Activated T-cell treated with anti-CD3 and anti-CD28 coated beads, Interleukin-2, amount 50 U/mL, for 1 hour (primary cell): ENCODE results near the gene TFDP1.
A peak's percentile ranks its signal among the peaks of the same experiment; 100 is the strongest.

Source experiments
- DNase-seq: peaks from one replicate; pipeline ENCODE4 v3.0.0-alpha.2; 2020

TFDP1 gene

DNA sequence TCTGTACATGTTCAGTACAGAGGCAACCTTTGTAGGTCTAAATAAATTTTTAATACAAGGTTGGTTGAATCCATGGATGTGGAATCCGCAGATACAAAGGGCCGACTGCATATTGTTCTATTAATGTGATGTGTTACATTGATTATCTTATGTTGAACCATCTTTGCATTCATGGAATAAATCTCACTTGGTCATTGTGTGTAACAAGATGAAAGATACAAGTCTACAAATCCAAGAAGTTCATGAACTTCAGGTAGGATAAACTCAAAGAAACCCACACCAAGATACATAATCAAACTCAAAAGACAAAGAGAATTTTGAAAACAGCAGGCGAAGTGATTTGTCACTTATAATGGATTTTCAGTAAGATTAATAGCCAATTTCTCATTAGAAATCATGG is 8.0 kb upstream of the TFDP1 start:
- DNase-seq, result no peak

DNA sequence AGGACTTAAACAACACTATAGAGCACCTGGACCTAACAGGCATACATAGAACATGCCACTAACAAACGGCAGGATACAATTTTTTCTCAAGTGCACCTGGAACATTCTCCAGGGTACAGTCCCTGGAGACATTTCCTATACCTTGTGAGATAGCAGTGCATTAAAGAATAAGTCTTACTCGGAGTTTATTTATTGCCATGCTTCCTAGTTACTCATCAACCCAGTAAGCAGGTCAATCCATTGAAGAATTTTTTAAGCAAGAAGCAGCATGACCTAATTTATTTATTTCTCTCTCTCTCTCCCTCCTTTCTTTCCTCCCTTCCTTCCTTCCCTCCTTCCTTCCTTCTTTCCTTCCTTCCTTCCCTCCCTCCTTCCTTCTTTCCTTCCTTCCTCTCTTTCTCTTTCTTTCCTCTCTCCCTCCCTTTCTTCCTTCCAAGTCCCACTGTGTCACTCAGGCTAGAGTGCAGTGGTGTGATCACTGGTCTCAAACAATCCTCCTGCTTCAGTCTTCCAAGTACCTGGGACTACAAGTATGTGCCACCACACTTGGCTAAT is 6.6 kb upstream of the TFDP1 start:
- no peak for DNase-seq

DNA sequence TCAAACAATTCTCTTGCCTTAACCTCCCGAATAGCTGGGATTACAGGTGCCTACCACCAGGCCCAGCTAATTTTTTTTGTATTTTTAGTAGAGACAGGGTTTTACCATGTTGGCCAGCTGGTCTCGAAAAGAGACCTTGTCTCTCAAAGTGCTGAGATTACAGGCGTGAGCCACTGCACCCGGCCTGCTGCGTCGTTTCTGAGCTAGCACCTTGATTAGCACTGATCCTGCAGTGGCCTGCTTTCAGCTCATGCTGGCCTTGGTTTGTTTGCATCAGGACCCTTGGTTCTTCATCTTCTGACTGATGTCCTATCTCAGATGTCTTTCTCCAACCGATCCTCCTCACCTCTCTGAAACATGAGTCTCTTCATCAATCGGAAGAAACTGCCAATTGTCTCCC is 4.9 kb upstream of the TFDP1 start:
- no peak for DNase-seq

- no peak for DNase-seq
These were observed 2.7 kb upstream of the TFDP1 start for GRCh38 chr13:113581871-113582270.

GRCh38 chr13:113582841-113583631 is 1.5 kb upstream of the TFDP1 start:
- no peak for DNase-seq

DNA sequence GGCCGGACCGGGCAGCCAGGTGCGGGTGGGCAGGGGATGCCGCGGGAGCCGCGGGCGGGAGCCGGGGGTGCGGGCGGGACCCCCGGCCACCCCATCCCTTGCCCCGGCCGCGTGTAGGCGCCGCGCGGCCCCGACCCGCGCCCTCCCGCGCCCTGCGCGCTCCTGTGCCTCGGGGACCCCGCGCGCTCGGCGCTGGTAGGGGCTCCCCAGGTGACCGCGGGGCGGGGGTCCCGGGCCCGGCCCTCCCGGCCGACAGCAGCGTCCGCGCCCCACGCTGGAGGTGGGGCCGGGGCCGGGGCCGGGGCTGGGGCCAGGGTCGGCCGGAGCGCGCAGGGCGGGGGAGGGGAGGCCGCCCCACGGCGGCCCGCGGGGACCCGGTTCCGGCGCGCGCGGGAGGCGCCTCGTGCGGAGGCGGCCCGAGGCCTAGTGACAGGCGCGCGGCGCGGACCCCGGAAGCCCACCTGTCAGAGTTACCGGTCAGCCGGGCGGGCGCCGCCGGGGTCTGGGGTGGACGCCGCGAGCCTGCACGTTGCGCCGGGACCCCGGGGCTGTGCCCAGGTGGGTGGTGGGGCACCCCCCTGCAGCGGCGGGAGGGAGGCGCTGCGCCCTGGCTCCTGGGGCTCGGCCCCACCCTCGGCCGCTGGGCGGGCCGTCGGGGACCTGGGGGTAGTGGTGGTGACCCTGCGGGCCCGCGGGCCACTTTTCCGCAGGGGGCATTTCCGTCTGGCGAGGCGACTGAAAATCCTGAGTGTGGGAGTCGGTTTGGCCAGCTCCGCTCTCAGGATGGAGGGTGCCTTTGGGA is 518 bp downstream of the TFDP1 start:
- DNase-seq, result peak; percentile 36

- no peak for DNase-seq
These were observed 1.3 kb downstream of the TFDP1 start for GRCh38 chr13:113585896-113586295.

DNA sequence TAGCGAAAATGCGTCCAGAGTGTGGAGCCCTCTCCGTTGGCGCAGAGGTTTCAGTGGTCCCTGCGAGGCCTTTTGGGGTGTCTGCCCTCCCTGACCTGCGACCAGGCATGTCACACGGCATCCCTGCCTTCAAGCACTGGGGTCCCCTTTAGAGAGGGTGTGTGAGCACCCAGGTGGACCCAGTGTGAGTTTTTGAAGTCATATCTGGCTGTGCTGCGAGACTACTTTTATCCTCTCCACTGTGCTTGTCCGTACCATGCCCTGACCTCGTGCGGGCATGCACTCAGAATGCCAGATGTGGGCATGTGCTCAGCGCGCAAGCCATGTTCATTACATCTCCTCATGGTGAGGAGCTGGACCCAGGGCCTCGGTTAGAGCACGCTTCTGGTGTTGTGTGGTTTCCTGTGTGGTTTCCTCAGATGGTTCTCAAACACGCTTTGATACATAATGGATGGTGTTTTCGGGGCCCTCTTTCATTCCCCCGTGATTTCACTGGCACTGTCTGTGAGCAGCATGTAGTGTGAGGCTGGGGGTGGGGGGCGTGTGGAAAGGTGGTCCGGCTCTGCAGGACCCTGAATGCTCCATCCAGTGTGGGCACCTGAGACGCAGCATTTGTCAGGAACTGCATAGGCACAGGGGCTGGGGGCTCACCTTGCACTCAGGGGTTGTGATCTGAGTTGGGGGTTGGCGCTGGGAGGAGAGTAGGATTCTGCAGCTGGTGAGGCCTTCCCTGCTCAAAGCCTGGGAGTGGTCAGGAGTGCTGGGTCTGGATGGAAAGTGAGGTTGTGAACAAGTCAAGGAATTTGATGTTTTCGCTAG is 2.3 kb downstream of the TFDP1 start:
- no peak for DNase-seq

DNA sequence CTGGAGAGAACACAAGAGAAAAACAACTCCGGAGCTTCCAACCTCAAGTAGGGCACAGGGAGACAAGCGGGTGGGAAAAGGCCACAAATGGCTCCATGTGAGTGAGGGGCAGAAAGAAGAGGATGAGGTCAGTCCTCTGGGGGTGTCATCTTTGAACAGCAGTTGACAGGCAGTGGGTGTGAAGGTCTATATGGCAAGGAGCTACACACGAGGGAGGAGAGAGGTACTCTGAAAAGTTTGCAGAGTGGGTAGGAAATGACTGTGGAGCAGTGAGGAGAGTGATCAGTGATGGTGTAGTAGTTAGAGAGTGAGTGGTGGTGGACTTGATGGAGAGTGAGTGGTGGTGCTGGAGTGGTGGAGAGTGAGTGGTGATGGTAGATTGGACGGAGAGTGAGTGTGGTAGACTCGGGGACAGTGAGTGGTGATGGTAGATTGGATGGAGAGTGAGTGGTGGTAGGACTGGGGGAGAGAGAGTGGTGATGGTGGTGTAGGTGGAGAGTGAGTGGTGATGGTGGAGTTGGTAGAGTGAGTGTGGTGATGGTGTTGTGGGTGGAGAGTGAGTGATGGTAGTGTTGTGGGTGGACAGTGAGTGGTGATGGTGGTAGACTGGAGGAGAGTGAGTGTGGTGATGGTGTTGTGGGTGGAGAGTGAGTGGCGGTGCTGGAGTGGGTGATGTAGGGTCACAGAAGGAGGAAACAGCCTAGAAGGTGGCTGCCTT is 4.0 kb downstream of the TFDP1 start:
- DNase-seq, result no peak

GRCh38 chr13:113589251-113589960 is 4.9 kb downstream of the TFDP1 start:
- peak; percentile 11 for DNase-seq

- no peak for DNase-seq
These were observed 5.4 kb downstream of the TFDP1 start for GRCh38 chr13:113589961-113590339.

- DNase-seq, result peak; percentile 1
These were observed 7.2 kb downstream of the TFDP1 start for GRCh38 chr13:113591750-113592149.

GRCh38 chr13:113592571-113592970 is 8.0 kb downstream of the TFDP1 start:
- no peak for DNase-seq

DNA sequence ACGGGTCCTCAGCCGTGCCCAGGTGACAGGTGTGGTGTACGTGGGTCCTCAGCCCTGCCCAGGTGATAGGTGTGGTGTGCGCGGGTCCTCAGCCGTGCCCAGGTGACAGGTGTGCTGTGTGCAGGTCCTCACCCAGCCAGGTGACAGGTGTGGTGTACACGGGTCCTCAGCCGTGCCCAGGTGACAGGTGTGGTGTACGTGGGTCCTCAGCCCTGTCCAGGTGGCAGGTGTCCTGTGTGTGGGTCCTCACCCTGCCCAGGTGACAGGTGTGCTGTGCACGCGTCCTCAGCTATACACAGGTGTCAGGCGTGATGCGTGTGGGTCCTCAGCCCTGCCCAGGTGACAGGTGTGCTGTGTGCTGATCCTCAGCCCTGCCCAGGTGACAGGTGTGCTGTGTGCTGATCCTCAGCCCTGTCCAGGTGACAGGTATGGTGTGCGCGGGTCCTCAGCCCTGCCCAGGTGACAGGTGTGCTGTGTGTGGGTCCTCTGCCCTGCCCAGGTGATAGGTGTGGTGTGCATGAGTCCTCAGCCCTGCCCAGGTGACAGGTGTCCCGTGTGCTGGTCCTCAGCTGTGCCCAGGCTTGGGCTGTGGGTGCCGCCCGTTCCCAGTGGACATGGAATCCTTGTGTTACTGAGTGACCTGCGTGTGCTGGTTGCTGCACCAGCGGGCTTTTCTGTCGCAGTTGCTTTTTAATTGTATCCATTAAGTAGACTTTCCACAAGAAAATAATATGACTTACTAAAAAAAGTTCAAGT is 9.7 kb downstream of the TFDP1 start:
- DNase-seq, result peak; percentile 9

DNA sequence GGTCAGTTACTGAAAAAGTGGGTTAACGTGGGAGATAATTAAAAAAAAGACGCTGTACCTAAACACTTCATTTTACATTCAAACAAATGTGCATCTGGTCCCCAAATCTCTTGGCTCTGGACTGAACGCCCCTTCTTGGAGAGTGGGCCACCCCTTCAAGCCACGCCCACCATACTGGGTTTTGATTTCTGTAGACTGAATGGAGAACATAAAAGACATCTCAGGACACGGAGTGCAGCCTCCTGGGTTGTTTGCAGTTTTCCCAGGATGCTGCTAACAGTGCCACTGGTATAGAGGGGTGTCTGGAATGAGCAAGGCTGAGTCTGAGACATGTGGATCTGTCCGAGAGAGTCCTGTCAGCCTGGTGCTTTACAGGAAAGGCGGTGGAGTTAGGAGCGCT is 10.6 kb downstream of the TFDP1 start:
- no peak for DNase-seq

DNA sequence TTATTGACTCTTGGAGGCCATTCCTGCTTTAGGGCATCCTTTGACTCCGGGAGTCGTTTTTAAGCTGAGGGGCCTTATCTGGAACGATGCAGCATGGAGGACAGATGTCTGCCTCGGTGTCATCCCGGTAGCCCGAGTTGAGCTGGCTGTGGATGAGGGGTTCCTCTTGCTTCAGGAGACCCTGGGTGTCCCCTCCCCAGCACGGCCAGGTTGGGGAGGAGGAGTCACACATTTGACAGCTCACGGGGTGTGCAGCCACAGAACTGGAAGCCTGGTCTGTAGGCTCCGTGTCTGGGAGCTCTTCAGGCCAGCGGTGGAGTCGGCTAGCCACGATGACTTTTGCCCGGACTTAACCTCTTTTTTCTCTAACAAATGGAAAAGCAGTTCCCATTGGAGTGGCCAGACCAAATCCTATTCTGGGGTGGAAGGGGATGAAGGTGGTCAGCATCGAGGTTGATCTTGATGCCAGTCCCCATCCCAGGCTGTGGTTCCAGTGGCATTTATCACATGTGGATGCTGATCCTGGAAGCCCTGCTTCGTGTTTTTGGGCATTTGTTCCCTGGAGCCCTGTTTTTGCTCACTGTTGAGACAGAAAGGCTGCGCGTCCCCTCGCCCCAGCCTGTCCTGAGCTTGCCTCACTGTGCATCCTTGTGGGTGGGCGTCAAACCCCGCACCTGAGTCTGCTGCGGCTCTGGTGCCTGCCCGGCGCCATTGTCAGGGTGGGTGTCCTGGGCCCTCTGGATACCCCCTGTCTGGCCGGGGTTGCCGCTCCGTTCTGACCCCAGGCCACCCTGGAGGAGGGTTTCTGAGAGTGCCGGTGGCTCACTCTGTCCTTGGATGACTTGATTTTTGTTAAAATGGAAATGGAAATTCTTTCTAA is 12.0 kb downstream of the TFDP1 start:
- DNase-seq, result peak; percentile 8

GRCh38 chr13:113597391-113598080 is 13.0 kb downstream of the TFDP1 start:
- peak; percentile 2 for DNase-seq

DNA sequence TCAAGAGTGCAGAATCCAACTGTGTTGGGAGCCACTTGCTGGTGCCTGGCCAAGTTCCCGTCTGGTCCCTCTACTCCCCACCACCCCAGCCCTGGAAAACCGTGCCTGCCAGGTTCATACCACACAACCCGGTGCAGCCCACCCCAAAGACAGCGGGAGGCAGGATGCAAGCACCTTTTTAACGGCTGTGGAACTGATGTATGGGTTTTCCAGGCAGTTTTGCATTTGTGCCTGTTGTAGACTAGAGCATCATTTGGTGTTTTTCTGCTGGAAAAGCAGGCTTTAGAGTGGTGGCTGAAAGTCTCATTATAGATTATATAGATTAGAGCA is 13.5 kb downstream of the TFDP1 start:
- DNase-seq, result peak; percentile 4

DNA sequence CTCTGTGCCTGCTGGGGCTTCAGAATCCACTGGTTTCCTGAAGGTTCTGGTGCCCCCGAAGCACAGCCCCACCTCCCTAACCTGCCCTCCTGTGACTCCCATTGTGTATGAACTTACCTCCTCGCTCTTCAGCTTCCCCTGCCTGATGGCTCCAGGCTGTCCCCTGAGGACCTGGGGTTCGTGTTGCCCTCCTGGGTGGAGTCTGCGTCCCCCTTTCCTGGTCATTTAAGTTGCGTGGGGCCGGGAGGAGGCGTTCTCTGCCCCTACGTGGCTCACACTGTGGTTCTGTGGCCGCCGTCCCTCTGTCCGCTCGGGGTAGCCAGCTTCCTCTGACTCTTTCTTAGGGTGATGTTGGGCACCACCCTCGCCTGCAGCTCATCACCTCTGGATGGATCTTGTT is 13.9 kb downstream of the TFDP1 start:
- peak; percentile 10 for DNase-seq
